SIG-M5 (cell line): ENCODE measurements around the gene SLC45A1.
A peak's percentile ranks its signal among the peaks of the same experiment; 100 is the strongest.
"Not testable (repeated sequence)": the region's sequence is repeated elsewhere in the genome, so short reads cannot be mapped to it uniquely, and the experiment has no call there.

Experiments used
- DNase-seq: peaks from one replicate; lab custom pipeline; 2025; lab: John Stamatoyannopoulos, UW

SLC45A1 gene

GRCh38 chr1:8317647-8318381 is at the start of gene SLC45A1:
TSS of gene SLC45A1 (plus strand) at chr1:8318114. CDS start at chr1:8324330, 6,216 bp downstream.
- DNase-seq = no peak

- DNase-seq = no peak
Measured at GRCh38 chr1:8273036-8273435, 44.9 kb upstream of the SLC45A1 start.

DNA sequence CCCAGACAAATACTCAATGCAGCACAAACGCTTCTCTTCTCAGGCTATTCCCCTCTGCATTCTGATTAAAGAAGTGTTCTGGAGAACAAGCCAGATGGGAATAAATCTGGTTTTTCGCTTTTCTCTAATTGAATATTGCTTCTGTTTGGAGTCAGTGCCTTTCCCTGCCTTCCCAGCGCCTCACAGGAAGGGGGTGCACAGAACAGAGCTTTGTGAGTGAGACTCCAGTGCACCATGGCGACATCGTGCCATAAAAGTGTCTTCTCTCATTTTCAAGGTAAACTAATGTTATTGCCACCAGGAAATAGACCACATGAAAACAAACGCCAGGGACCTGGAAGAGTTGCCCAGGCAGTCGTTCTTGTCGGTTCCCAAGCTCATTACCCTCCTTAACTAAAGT is 43.6 kb upstream of the SLC45A1 start:
- no peak for DNase-seq

DNA sequence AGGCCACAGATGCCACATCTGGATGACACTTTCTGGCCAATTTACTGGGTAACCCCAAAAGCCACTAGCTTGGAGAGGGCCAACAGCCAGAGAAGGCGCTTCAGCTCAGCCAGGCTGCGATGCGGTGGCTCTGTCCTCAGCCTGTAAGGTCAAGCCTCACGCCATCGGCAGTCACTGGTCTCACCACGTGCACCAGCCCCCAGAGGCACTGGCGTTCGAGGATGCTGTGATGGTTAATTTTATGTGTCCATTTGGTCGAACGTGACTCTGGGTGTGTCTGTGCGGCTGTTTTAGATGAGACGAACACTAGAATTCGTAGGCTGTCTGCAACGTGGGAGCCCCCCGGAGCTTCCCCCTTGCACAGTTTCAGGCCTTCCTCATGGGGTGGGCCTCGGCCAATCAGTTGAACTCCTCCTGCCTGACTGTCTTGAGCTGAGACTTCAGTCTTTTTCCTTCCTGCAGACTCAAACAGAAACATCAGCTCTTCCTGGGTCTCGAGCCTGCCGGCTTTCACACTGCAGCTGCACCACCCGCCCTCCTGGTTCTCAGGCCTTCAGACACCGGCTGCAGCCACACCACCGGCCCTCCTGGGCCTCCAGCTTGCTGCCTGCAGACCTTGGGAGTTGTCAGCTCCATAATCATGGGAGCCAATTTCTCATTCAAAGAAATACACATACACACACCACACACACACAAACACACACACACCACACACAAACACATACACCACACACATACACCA is 41.6 kb upstream of the SLC45A1 start:
- no peak for DNase-seq

DNA sequence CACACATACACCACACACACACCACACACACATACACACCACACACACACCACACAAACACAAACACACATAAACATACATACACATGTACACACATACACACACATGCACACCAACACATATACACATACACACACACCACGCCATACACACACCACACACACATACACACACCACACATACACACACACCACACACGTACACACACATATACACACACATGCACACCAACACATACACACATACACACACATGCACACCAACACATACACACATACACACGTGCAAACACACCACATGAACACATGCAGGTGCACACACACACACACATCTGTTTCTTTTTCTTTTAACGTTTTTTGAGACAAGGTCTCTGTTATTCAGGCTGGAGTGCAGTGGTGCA is 41.0 kb upstream of the SLC45A1 start:
- no peak for DNase-seq

DNA sequence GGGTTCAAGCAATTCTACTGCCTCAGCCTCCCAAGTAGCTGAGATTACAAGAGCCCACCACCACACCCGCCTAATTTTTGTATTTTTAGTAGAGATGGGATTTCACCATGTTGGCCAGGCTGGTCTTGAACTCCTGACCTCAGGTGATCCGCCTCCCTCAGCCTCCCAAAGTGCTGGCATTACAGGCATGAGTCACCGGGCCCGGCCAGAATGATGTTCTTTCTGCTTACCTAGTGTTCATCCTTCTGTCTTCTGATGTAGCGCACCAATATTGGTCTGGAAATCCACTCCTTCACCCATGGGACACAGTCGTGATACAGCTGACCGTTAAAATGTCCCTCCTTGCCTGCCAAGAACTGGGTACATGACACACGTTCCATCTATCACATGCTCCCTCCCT is 39.2 kb upstream of the SLC45A1 start:
- not testable (repeated sequence) for DNase-seq

DNA sequence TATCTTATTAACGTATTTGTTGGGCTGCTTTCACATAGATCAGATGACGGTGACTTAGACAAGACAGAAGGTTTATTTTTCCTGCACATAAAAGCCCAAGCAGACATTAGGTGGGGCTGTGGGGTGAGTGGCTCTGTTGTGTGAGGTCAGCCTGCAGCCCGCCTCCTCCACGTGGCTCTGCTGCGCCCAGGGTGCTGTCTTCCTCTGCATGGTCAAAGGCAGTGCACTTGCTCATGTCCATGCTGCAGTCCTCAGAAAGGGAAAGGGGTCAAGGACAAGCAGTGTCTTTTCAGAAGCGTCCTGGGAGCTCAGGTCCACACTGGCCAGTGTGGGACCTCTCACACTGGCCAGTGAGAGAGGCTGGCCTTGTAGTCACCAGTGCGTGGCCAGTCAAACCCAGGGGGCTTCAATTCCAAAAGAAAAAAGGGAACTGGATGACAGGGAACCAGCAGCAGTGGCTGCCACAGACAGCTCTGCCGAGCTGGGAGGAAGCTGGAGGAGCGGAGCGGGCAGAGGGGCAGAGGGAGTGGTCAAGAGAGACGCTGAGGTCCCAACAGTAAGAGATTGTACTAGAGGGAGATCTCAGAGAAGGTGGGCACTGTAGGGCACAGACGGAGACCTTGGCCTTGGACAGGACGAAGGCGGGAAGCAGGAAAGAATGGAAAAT is 35.9 kb upstream of the SLC45A1 start:
- no peak for DNase-seq

- DNase-seq = peak; percentile 12
Measured at GRCh38 chr1:8283058-8283884, 34.6 kb upstream of the SLC45A1 start.

GRCh38 chr1:8284127-8284526 is 33.8 kb upstream of the SLC45A1 start:
- no peak for DNase-seq

DNA sequence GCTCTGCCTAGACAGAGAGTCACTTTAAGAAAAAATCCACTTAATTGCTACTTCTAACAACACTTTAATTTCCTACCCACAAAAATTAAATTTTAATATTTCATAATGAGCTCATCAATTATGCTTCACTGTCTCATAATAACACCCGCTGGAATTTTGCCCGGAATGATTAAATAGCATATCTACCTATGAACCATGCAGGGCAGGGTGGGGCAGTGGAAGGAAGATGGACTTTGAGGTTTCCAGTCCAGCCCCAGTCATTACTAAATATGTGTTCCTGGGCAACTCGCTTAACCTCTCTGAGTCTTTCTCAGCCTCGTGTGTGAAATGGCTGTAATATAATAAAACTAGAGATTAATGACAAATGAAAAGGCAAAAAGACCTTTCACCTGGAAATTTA is 32.8 kb upstream of the SLC45A1 start:
- no peak for DNase-seq

- DNase-seq = no peak
Measured at GRCh38 chr1:8285965-8286364, 31.9 kb upstream of the SLC45A1 start.

- DNase-seq = no peak
Measured at GRCh38 chr1:8293118-8293517, 24.8 kb upstream of the SLC45A1 start.

DNA sequence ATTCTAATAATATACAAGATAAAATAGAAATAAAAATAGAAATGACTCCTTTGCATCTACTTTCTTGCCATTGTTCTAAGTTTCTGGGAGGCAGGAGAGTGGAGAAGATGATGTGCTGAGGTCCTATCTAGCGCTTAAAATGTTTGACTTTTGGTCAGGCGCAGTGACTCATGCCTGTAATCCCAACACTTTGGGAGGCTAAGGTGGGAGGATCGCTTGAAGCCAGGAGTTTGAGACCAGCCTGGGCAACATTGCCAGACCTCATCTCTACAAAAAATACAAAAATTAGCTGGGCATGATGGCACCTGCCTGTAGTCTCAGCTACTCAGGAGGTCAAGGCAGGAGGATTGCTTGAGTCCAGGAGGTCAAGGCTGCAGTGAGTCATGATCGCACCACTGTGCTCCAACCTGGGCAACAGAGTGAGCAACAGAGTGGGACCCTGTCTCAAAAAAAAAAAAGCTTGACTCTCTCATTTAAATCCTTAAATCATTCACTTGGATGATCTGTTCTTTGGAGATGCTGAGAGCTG is 24.2 kb upstream of the SLC45A1 start:
- no peak for DNase-seq

GRCh38 chr1:8294170-8294697 is 23.7 kb upstream of the SLC45A1 start:
- DNase-seq = no peak

DNA sequence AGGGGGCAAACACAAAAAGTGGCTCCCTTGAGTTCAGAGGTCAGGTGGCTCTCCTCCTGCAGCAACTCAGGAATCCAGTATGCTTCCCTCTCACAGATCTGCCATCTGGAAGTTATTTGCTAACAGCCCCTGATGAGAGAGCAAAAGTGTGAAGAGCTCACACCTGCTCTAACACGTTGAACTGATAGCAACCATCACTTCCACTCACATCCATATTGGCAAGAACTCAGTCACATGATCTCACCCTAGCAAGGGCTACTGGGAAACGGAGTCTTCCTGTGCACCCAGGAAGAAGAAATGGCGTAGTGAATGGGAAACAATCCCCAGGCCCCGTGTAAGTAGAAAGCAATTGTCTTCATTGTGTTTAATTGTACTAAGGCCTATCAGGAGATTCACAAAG is 20.7 kb upstream of the SLC45A1 start:
- DNase-seq = no peak

DNA sequence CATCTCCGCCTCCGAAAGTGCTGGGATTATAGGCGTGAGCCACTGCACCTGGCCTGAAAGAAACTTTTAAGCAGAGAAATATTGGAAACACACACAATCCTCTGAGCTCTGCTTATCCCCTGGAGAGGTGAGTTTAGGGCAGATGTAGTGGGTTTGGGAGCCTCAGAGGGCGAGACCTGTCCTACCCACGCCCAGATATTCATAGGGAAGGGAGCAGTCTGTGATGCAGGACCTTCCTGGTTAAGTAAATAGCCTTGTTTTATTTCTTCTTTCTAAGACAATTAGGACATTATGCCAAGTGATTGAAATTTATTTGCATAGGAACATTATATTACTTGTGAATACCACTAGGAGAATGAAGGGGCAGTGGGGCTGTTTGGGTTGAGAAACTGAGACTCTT is 18.0 kb upstream of the SLC45A1 start:
- DNase-seq = no peak

GRCh38 chr1:8302081-8302956 is 15.6 kb upstream of the SLC45A1 start:
- no peak for DNase-seq

DNA sequence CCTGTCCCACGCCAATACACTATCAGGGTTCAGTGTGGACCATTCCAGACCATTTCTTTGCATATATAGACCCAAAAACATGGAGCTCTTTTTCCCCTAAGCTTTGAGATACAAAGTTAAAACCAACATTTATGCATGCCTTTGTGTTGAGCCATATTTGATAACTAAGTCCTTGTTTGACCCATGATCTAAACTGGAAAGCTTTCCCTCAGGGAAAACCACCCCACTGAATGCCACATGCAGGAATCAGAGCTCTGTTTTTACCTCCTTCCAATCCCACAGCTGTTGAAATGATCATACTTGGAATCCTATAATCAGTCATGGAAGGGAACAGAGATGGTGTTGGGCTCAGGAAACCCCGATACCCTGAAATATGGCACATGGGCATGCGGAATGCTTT is 14.8 kb upstream of the SLC45A1 start:
- no peak for DNase-seq

DNA sequence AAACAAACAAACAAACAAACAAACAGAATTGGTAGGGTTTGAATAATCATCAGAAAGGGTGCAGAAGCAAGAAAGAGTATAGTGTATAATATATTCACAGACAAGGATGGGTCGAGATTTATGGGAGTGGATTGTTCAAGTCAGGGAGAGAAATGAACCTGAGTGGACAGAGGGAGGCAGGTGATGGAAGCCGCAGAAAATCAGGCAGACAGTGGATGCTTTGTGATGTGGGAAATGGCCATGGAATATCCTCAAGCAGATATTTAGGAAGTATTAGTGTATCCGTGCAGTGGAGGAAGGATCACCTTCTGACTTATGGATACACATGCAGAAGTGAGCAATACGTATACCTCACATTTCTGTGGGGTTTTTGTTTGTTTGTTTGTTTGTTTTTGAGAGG is 14.0 kb upstream of the SLC45A1 start:
- DNase-seq = no peak

- no peak for DNase-seq
Measured at GRCh38 chr1:8307628-8308027, 10.3 kb upstream of the SLC45A1 start.
